ENCODE data around the gene B9D1.

DNA sequence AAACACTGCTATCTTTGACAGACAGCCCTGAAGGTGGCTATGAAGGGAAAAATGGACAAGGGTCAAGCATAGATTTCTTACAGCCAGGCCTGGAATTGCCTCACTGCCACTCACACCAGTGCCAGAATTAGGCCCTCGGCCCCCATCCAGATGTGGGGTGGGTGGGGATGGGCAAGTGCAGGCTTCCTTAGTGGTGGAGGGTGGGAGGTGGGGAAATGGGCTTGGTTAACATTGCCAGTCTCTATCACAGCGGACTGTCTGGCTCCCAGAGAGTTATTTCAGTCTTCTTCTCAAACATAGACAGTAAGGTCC, 24.9 kb downstream of the B9D1 start:
- TF ChIP-seq HIVEP1 (CRISPR knock-in tag; IDR thresholded peaks at IDR 0.05) (no peak), MAFK (IDR thresholded peaks at IDR 0.05; ENCODE audit: low read length) (no peak), REST (IDR thresholded peaks at IDR 0.05; ENCODE audit: borderline replicate concordance) (no peak), REST (CRISPR knock-in tag; IDR thresholded peaks at IDR 0.05; ENCODE audit: low read depth) (no peak)

Measured in K562 (cell line).